NCI-H82 treated with DMSO at 0.1 percent for 48 hours (cell line): ENCODE data around the gene ARHGAP21.

Experiments used
- DNase-seq: peaks from one replicate; lab custom pipeline; 2025; ENCODE audit not compliant: unreplicated experiment; lab: John Stamatoyannopoulos, UW

The ARHGAP21 gene

GRCh38 chr10:24579906-24580305, 143.8 kb downstream of the ARHGAP21 start:
- no peak for DNase-seq

GRCh38 chr10:24579448-24579847, 144.2 kb downstream of the ARHGAP21 start:
- DNase-seq: no peak

- DNase-seq: no peak
Observed at GRCh38 chr10:24575481-24576002, 148.1 kb downstream of the ARHGAP21 start.

- DNase-seq: no peak
Observed at GRCh38 chr10:24574578-24575155, 149.0 kb downstream of the ARHGAP21 start.

- DNase-seq: no peak
Observed at GRCh38 chr10:24574161-24574560, 149.5 kb downstream of the ARHGAP21 start.

- DNase-seq: no peak
Observed at GRCh38 chr10:24571870-24572450, 151.7 kb downstream of the ARHGAP21 start.

- DNase-seq: no peak
Observed at GRCh38 chr10:24570658-24571426, 152.8 kb downstream of the ARHGAP21 start.

- no peak for DNase-seq
Observed at GRCh38 chr10:24569828-24570657, 153.6 kb downstream of the ARHGAP21 start.

- no peak for DNase-seq
Observed at GRCh38 chr10:24569330-24569796, 154.3 kb downstream of the ARHGAP21 start.

- DNase-seq: no peak
Observed at GRCh38 chr10:24568042-24568441, 155.6 kb downstream of the ARHGAP21 start.

GRCh38 chr10:24561453-24561852, 162.2 kb downstream of the ARHGAP21 start:
- DNase-seq: no peak

- peak; percentile 11 for DNase-seq
Observed at GRCh38 chr10:24556750-24557742, 166.6 kb downstream of the ARHGAP21 start.

GRCh38 chr10:24556126-24556749, 167.4 kb downstream of the ARHGAP21 start:
- DNase-seq: no peak

GRCh38 chr10:24554036-24554435, 169.7 kb downstream of the ARHGAP21 start:
- no peak for DNase-seq

GRCh38 chr10:24553051-24553612, 170.6 kb downstream of the ARHGAP21 start:
- no peak for DNase-seq

GRCh38 chr10:24552346-24553016, 171.2 kb downstream of the ARHGAP21 start:
- DNase-seq: no peak

- DNase-seq: no peak
Observed at GRCh38 chr10:24551161-24551560, 172.5 kb downstream of the ARHGAP21 start.

GRCh38 chr10:24550680-24551079, 173.0 kb downstream of the ARHGAP21 start:
- DNase-seq: no peak

- DNase-seq: no peak
Observed at GRCh38 chr10:24545585-24545984, 178.1 kb downstream of the ARHGAP21 start.
